GM12878 (cell line): ENCODE results near the gene IFI35. TPM values are rescaled to one million over a fixed set of nuclear protein-coding genes. Genes with fewer than 3 reads are reported as not detected.

Experiments
- ATAC-seq: fragments of 200-7000 bp; cut with Tn5 transposase; 3 replicates; pipeline ENCODE4 v1.9.1; 2020; ENCODE audit warnings: mild to moderate bottlenecking, moderate library complexity
- BruUV-seq: library from RNA; stranded (reverse); fragments of 400-500 nt; replicated peaks from 2 replicates; lab custom pipeline; 2021; lab: Mats Ljungman, UMichigan
- CTCF ChIA-PET: fragments of 300-600 bp; sonication (Branson Sonifier 250); formaldehyde crosslinking; extraction: SDS; loops from one replicate; lab custom pipeline; 2021; ENCODE audit warnings: inconsistent platforms; lab: Yijun Ruan, JAX
- POLR2A ChIA-PET: fragments of 350-600 bp; formaldehyde crosslinking; extraction: SDS; loops from one replicate; lab custom pipeline; 2021; ENCODE audit warnings: inconsistent platforms; lab: Charles Lee
- RAD21 ChIA-PET: fragments of 300-600 bp; sonication (Branson Sonifier 250); formaldehyde crosslinking; loops from one replicate; lab custom pipeline; 2023; ENCODE audit warnings: antibody characterized with exemption; ENCODE audit not compliant: unreplicated experiment; lab: Charles Lee
- SMC1A ChIA-PET: fragments of 300-600 bp; sonication (Branson Sonifier 250); formaldehyde crosslinking; loops from one replicate; lab custom pipeline; 2023; ENCODE audit not compliant: unreplicated experiment, uncharacterized antibody; lab: Charles Lee
- DNase-seq: peaks from one replicate; pipeline ENCODE4 v3.0.0-alpha.2; 2011; ENCODE audit warnings: low read depth, low spot score
- FAIRE-seq: peaks from 3 replicates; lab custom pipeline; 2011; peaks lifted over from hg19 to GRCh38; lab: Jason Lieb, UNC
- H2AFZ ChIP-seq: 2 replicates; pipeline ENCODE4 v1.6.0; 2011; ENCODE audit warnings: low read depth, low read length, control low read depth; ENCODE audit not compliant: control insufficient read depth
- H3K27ac ChIP-seq: 2 replicates; pipeline ENCODE4 v1.5.1; 2011; ENCODE audit warnings: control low read depth; ENCODE audit not compliant: control insufficient read depth, insufficient read depth
- H3K27me3 ChIP-seq, 2 experiments: replicated peaks in 1 of 2; 2 replicates each; pipeline versions ENCODE4 v1.6.0 to v1.6.1; 2011; ENCODE audit warnings: low read length in 1 of 2; ENCODE audit not compliant: control insufficient read depth in 2 of 2, insufficient read depth in 2 of 2
- H3K36me3 ChIP-seq, 2 experiments: 2 replicates each; pipeline ENCODE4 v1.5.1; 2011; ENCODE audit warnings: low read length in 1 of 2; ENCODE audit not compliant: control insufficient read depth in 2 of 2, insufficient read depth in 2 of 2
- H3K4me1 ChIP-seq: 2 replicates; pipeline ENCODE4 v1.6.1; 2011; ENCODE audit warnings: mild to moderate bottlenecking, low read length, moderate library complexity, mixed read lengths; ENCODE audit not compliant: control insufficient read depth, insufficient read depth
- H3K4me2 ChIP-seq: 2 replicates; pipeline ENCODE4 v1.6.0; 2011; ENCODE audit warnings: control low read depth; ENCODE audit not compliant: control insufficient read depth, insufficient read depth
- H3K4me3 ChIP-seq: fragments of 200-600 bp; sonication (generic); 2 replicates; pipeline ENCODE4 v1.5.1; 2016
- H3K79me2 ChIP-seq: 2 replicates; pipeline ENCODE4 v1.6.0; 2011; ENCODE audit warnings: low read length; ENCODE audit not compliant: control insufficient read depth, insufficient read depth
- H3K9ac ChIP-seq: 2 replicates; pipeline ENCODE4 v1.8.0; 2011; ENCODE audit warnings: low read length, control low read depth, mixed read lengths; ENCODE audit not compliant: control insufficient read depth, insufficient read depth
- H3K9me3 ChIP-seq: replicated peaks from 3 replicates; pipeline ENCODE4 v1.5.1; 2011; ENCODE audit warnings: mild to moderate bottlenecking, low read length; ENCODE audit not compliant: control insufficient read depth, insufficient read depth
- H4K20me1 ChIP-seq: 2 replicates; pipeline ENCODE4 v1.6.0; 2011; ENCODE audit not compliant: control insufficient read depth, insufficient read depth
- BHLHE40 ChIP-seq, 2 experiments: fragments of 450-650 bp in 1 of 2; IDR thresholded peaks; 2 replicates each; pipeline ENCODE4 v1.6.1; 2011 to 2017; ENCODE audit warnings: low read depth in 2 of 2, borderline replicate concordance in 1 of 2, improper control_type of control experiment in 1 of 2, low read length in 1 of 2, mild to moderate bottlenecking in 1 of 2
- CBX3 ChIP-seq: fragments of 200-600 bp; sonication (generic); IDR thresholded peaks from 2 replicates; pipeline ENCODE4 v1.6.1; 2016; ENCODE audit warnings: low read depth, borderline replicate concordance
- ETV6 ChIP-seq, 2 experiments: fragments of 450-650 bp in 1 of 2; IDR thresholded peaks in 1 of 2; conservative IDR thresholded peaks in 1 of 2; 2 replicates each; pipeline ENCODE4 v1.6.1; 2014; ENCODE audit warnings: antibody characterized with exemption in 1 of 2, borderline replicate concordance in 1 of 2, low read depth in 1 of 2, mild to moderate bottlenecking in 1 of 2, moderate library complexity in 1 of 2
- JUND ChIP-seq: IDR thresholded peaks from 2 replicates; pipeline ENCODE4 v1.6.1; 2012; ENCODE audit warnings: low read depth, mild to moderate bottlenecking, low read length, improper control_type of control experiment, moderate library complexity
- MLLT1 ChIP-seq: fragments of 450-650 bp; IDR thresholded peaks from 2 replicates; pipeline ENCODE4 v1.6.1; 2016; ENCODE audit warnings: mild to moderate bottlenecking
- MXI1 ChIP-seq: fragments of 150-350 bp; IDR thresholded peaks from 2 replicates; pipeline ENCODE4 v1.6.1; 2011; ENCODE audit warnings: low read depth, mild to moderate bottlenecking, inconsistent platforms, low read length, improper control_type of control experiment
- RCOR1 ChIP-seq: conservative IDR thresholded peaks from 2 replicates; pipeline ENCODE4 v1.6.1; 2012; ENCODE audit warnings: low read depth, low read length, improper control_type of control experiment
- RUNX3 ChIP-seq: IDR thresholded peaks from 2 replicates; pipeline ENCODE4 v1.6.1; 2012; ENCODE audit warnings: low read length, inconsistent platforms
- SMARCA5 ChIP-seq: fragments of 450-650 bp; IDR thresholded peaks from 2 replicates; pipeline ENCODE4 v1.6.1; 2017; ENCODE audit warnings: mild to moderate bottlenecking
- SPI1 ChIP-seq: IDR thresholded peaks from 2 replicates; pipeline ENCODE4 v1.6.1; 2011; ENCODE audit warnings: low read depth, mild to moderate bottlenecking, low read length, moderate library complexity, borderline replicate concordance; ENCODE audit not compliant: insufficient read depth
- SREBF2 ChIP-seq: IDR thresholded peaks from 2 replicates; pipeline ENCODE4 v1.6.1; 2012; ENCODE audit warnings: mild to moderate bottlenecking, low read length
- USF1 ChIP-seq: IDR thresholded peaks from 2 replicates; pipeline ENCODE4 v1.6.1; 2011; ENCODE audit warnings: borderline replicate concordance, low read depth, mild to moderate bottlenecking, moderate library complexity, mixed read lengths, low read length; ENCODE audit not compliant: insufficient read depth; ENCODE audit errors: extremely low read length
- ZBED1 ChIP-seq: IDR thresholded peaks from 2 replicates; pipeline ENCODE4 v1.6.1; 2016; ENCODE audit warnings: borderline replicate concordance
- ZBTB33 ChIP-seq: fragments of 450-650 bp; IDR thresholded peaks from 2 replicates; pipeline ENCODE4 v1.6.1; 2017; ENCODE audit warnings: mild to moderate bottlenecking
- ZNF217 ChIP-seq: fragments of 450-650 bp; IDR thresholded peaks from 2 replicates; pipeline ENCODE4 v1.6.1; 2017; ENCODE audit warnings: antibody characterized with exemption, mild to moderate bottlenecking
- WGBS: methylation state at CpG from one replicate; pipeline ENCODE4 v1.1.6; 2016; ENCODE audit warnings: low lambda C conversion rate; ENCODE audit not compliant: insufficient replicate concordance, insufficient coverage; ENCODE audit errors: missing lambda C conversion rate; 5-methylcytosine and 5-hydroxymethylcytosine counted together
- in situ Hi-C: fragments of 300-500 bp; cut with MboI; formaldehyde crosslinking; loops from 9 replicates; pipeline ENCODE4 v1.14.3; 2018; ENCODE audit warnings: mixed read lengths
- intact Hi-C: fragments of 100-400 bp; cut with micrococcal nuclease; formaldehyde crosslinking; loops from one replicate; pipeline ENCODE4 v1.14.2; 2022; ENCODE audit not compliant: unreplicated experiment
- polyA plus RNA-seq, 11 experiments: library from polyadenylated mRNA; depleted of rRNA in 4 of 11; unstranded in 6 of 11; stranded (reverse) in 5 of 11; fragments of >200 nt; fragmentation: Nextera tagmentation in 4 of 11; fragmentation: Illumina TruSeq in 1 of 11; extraction: Ambion mirVana in 4 of 11; extraction: Trizol in 1 of 11; gene quantifications; 1 replicate in 1 of 11; 2 replicates in 10 of 11; pipeline versions ENCODE4 v1.2.1 to v1.2.3, GENCODE V29; 2011 to 2016; ENCODE audit warnings: inconsistent platforms in 2 of 11, missing spikeins in 2 of 11, low read depth in 1 of 11
- total RNA-seq, 4 experiments: library from RNA; depleted of rRNA in 3 of 4; stranded (reverse); fragments of >200 nt in 3 of 4; fragmentation: Illumina TruSeq in 1 of 4; extraction: Trizol in 1 of 4; gene quantifications; 2 replicates each; pipeline versions ENCODE4 v1.2.1 to v1.2.3, GENCODE V29; 2013 to 2021

Gene IFI35
- total and polyA plus RNA-seq, 10 of the 15 experiments (the other 5 are each of a cell fraction or from before 2014, with no cell fraction given): 18.4 to 92.2 (median 65.3) TPM

- TF ChIP-seq ZNF217 (no peak), MXI1 (no peak), SMARCA5 (no peak), BHLHE40 (IDR thresholded peaks at IDR 0.05; ENCODE audit: borderline replicate concordance in 1 of 2, low read depth in 2 of 2, low read length in 1 of 2) (no peak), SREBF2 (no peak), CBX3 (no peak), ETV6 (conservative IDR thresholded peaks at IDR 0.05 in 1 of 2, IDR thresholded peaks at IDR 0.05 in 1 of 2; ENCODE audit: borderline replicate concordance in 1 of 2, low read depth in 1 of 2) (no peak)
Observed at GRCh38 chr17:42989726-42990652, 16.6 kb upstream of the IFI35 start (continued).

- ChIA-PET CTCF (no interaction called here), POLR2A (no interaction called here), RAD21 (no interaction called here), SMC1A (no interaction called here)
- H3K9me3 ChIP-seq: no peaks in the 10 kb centered on the region
- ATAC-seq (no peak), DNase-seq (no peak), FAIRE-seq (no peak)
- no peak overlapping the region for H3K4me2 ChIP-seq
- H3K4me3 ChIP-seq: no peak overlapping the region
- peaks cover 13 to 35% of the 10 kb centered on the region in 2 experiments for H3K36me3 ChIP-seq
- in situ Hi-C loops: no loop called here
- peaks cover 8% of the 10 kb centered on the region for H3K4me1 ChIP-seq
- H3K9ac ChIP-seq: no peak overlapping the region
- BruUV-seq: no TSS peak
- no peaks in the 10 kb centered on the region for H3K27me3 ChIP-seq
- peaks cover 5% of the 10 kb centered on the region for H3K79me2 ChIP-seq
- intact Hi-C loops: loop anchor here (10.0 kb wide), 1 partner anchor 147 kb away; the partner anchor contains the start of gene AOC2
- WGBS: 99% methylated on average over 6 of the region's 6 CpGs
- no peak overlapping the region for H2AFZ ChIP-seq
- H4K20me1 ChIP-seq: no peaks in the 10 kb centered on the region
- H3K27ac ChIP-seq: no peak overlapping the region
- no peak for TF ChIP-seq JUND
- no peak for TF ChIP-seq ZBTB33
- no peak for TF ChIP-seq USF1
- no peak for TF ChIP-seq MLLT1
- no peak for TF ChIP-seq RUNX3
- no peak for TF ChIP-seq RCOR1
- TF ChIP-seq ZBED1: no peak
- no peak for TF ChIP-seq SPI1
Observed at GRCh38 chr17:42991471-42991870, 15.1 kb upstream of the IFI35 start.
